Hepatocyte (in vitro differentiated cells): ENCODE measurements around the gene MSGN1.

ENCODE experiments used
- CTCF ChIP-seq: fragments of 200-600 bp; sonication (generic); IDR thresholded peaks from 2 replicates; pipeline ENCODE4 v1.5.1; 2016; ENCODE audit warnings: antibody characterized with exemption, mild to moderate bottlenecking; ENCODE audit not compliant: poor library complexity
- EZH2 ChIP-seq: fragments of 200-600 bp; sonication (generic); IDR thresholded peaks from 2 replicates; pipeline ENCODE4 v1.6.1; 2016; ENCODE audit warnings: antibody characterized with exemption, mild to moderate bottlenecking, borderline replicate concordance

DNA sequence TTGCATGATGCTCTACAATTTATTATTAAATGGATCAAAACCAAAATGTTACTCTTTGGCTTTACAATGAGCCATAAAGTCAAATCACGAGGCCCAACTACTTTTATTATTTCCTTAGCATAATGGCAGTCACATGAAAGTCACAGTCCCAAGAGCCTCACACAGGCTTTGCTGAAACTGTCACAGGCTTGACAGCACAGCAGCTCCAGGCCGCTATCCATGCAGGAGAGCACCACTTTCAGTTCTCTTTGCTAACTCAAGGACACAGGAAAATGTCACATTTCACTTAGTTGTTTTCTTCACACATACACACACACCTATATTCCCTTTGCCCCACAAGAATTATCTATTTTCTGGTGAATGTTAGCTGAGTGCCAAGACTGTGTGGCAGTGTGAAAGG lies 11.1 kb upstream of the MSGN1 start:
- no peak for TF ChIP-seq CTCF
- TF ChIP-seq EZH2, result no peak
